SU-DHL-6 (cell line): ENCODE measurements around the gene MAPK10.

ENCODE experiments used
- H2AFZ ChIP-seq: fragments of 200-600 bp; sonication (generic); 2 replicates; pipeline ENCODE4 v1.6.1; 2014; ENCODE audit warnings: low read depth, mild to moderate bottlenecking, moderate library complexity, mixed read lengths, antibody characterized with exemption, low read length; ENCODE audit not compliant: severe bottlenecking
- H3F3A ChIP-seq: fragments of 200-600 bp; shearing (Covaris generic); 2 replicates; pipeline ENCODE4 v1.6.0; 2016; ENCODE audit warnings: antibody characterized with exemption, mild to moderate bottlenecking; ENCODE audit not compliant: insufficient read depth
- H3K27ac ChIP-seq: fragments of 200-600 bp; sonication (generic); 2 replicates; pipeline ENCODE4 v1.5.1; 2016; ENCODE audit warnings: low read depth, mild to moderate bottlenecking, low read length, moderate library complexity, mixed read lengths
- H3K27me3 ChIP-seq: fragments of 200-600 bp; sonication (generic), shearing (Covaris generic); 2 replicates; pipeline ENCODE4 v1.6.0; 2014; ENCODE audit warnings: mild to moderate bottlenecking, low read length
- H3K36me3 ChIP-seq: fragments of 200-600 bp; sonication (generic); 2 replicates; pipeline ENCODE4 v1.6.1; 2014; ENCODE audit warnings: mild to moderate bottlenecking, low read length, mixed read lengths
- H3K4me2 ChIP-seq: fragments of 300-600, 200-600 bp; shearing (Covaris generic), sonication (generic); 2 replicates; pipeline ENCODE4 v1.6.0; 2014; ENCODE audit warnings: low read length, low read depth, mild to moderate bottlenecking; ENCODE audit not compliant: poor library complexity, severe bottlenecking
- H3K4me3 ChIP-seq: fragments of 200-600 bp; sonication (generic); 2 replicates; pipeline ENCODE4 v1.5.1; 2014; ENCODE audit warnings: antibody characterized with exemption, low read length, mild to moderate bottlenecking, mixed read lengths; ENCODE audit not compliant: insufficient read depth, poor library complexity, severe bottlenecking
- H3K79me2 ChIP-seq: fragments of 200-600 bp; sonication (generic); 2 replicates; pipeline ENCODE4 v1.6.1; 2014; ENCODE audit warnings: mild to moderate bottlenecking, low read length, moderate library complexity; ENCODE audit not compliant: insufficient read depth
- H3K9ac ChIP-seq: fragments of 200-600 bp; sonication (generic); 2 replicates; pipeline ENCODE4 v1.7.0; 2014; ENCODE audit warnings: mild to moderate bottlenecking, low read length
- H3K9me2 ChIP-seq: fragments of 200-600 bp; sonication (generic); replicated peaks from 2 replicates; pipeline ENCODE4 v1.6.1; 2014; ENCODE audit warnings: low read length; ENCODE audit not compliant: insufficient read depth
- H3K9me3 ChIP-seq: fragments of 200-600 bp; sonication (generic); 2 replicates; pipeline ENCODE4 v1.6.1; 2014; ENCODE audit warnings: low read length, mixed read lengths; ENCODE audit not compliant: insufficient read depth
- H4K20me1 ChIP-seq: fragments of 200-600 bp; sonication (generic); 2 replicates; pipeline ENCODE4 v1.6.1; 2014; ENCODE audit warnings: low read depth, mild to moderate bottlenecking, antibody characterized with exemption, low read length, moderate library complexity, mixed read lengths
- EZH2phosphoT487 ChIP-seq: fragments of 200-600 bp; sonication (generic), shearing (Covaris generic); conservative IDR thresholded peaks from 2 replicates; pipeline ENCODE4 v1.6.1; 2018; ENCODE audit warnings: mild to moderate bottlenecking, antibody characterized with exemption, low read length, moderate library complexity, mixed read lengths
- TF ChIP-seq, protein P1 (sequence below): fragments of 200-600 bp; sonication (generic); IDR thresholded peaks from one replicate; pipeline ENCODE4 v1.5.1; 2017; ENCODE audit warnings: antibody characterized with exemption, mild to moderate bottlenecking, low read length, moderate library complexity; ENCODE audit not compliant: insufficient read depth, poor library complexity, severe bottlenecking

The MAPK10 gene

DNA sequence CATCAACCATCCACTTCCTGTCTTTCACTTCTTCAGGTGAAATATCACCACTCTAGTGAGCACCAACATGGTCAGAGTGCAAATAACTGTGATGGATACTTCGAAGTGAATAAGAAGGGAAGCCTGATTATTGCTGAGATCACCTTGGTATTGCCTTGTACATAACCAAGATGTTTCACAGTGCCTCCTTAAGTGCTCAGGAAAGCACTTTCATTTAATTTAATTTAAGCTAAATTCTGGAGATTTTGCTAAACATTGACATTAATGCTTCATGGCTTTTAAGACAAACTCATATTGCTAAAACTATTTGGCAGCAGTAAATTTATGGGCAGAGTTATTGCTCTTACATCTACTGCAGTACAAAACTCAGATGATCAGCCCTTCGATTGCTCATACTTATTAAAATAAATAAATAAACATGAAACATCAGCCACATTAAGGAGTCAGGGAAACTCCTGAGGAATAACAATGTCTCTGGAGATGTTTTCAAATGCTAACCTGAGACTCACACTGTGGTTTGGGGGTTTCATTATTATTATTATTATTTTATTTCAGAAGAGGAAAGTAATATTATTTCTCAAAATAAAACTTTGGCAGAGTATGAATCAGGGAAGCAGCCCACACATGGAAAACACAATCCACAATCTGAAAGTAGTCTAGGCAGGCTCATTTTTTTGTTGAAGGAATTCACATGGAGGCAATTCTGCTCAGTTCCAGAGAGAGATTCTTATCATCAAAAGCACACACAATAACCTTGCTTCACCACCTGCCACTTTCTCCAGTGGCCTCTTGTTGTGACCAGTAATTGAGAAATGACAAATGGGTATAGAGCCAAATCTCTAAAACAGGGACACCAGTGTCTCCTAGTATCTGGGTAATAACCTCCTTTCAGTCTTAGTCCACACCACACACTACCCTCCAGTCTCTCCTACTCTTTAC is 344.2 kb downstream of the MAPK10 start:
- TF ChIP-seq, protein P1, sequence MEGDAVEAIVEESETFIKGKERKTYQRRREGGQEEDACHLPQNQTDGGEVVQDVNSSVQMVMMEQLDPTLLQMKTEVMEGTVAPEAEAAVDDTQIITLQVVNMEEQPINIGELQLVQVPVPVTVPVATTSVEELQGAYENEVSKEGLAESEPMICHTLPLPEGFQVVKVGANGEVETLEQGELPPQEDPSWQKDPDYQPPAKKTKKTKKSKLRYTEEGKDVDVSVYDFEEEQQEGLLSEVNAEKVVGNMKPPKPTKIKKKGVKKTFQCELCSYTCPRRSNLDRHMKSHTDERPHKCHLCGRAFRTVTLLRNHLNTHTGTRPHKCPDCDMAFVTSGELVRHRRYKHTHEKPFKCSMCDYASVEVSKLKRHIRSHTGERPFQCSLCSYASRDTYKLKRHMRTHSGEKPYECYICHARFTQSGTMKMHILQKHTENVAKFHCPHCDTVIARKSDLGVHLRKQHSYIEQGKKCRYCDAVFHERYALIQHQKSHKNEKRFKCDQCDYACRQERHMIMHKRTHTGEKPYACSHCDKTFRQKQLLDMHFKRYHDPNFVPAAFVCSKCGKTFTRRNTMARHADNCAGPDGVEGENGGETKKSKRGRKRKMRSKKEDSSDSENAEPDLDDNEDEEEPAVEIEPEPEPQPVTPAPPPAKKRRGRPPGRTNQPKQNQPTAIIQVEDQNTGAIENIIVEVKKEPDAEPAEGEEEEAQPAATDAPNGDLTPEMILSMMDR: no peak
- no peak for TF ChIP-seq EZH2phosphoT487
- no peaks in the 10 kb centered on the region for H4K20me1 ChIP-seq
- no peak overlapping the region for H3K4me3 ChIP-seq
- no peak overlapping the region for H3K9ac ChIP-seq
- H3F3A ChIP-seq: no peaks in the 10 kb centered on the region
- H3K36me3 ChIP-seq: no peaks in the 10 kb centered on the region
- no peak overlapping the region for H2AFZ ChIP-seq
- no peaks in the 10 kb centered on the region for H3K9me3 ChIP-seq
- no peaks in the 10 kb centered on the region for H3K27me3 ChIP-seq
- no peaks in the 10 kb centered on the region for H3K9me2 ChIP-seq
- H3K4me2 ChIP-seq: no peak overlapping the region
- H3K79me2 ChIP-seq: no peaks in the 10 kb centered on the region
- H3K27ac ChIP-seq: no peak overlapping the region

- Histone ChIP-seq H3K36me3 (no peaks in the 10 kb centered on the region), H3K4me2 (no peak overlapping the region), H3K27ac (no peak overlapping the region), H3K9me3 (no peaks in the 10 kb centered on the region), H3K79me2 (no peaks in the 10 kb centered on the region), H4K20me1 (no peaks in the 10 kb centered on the region), H3F3A (no peaks in the 10 kb centered on the region), H3K27me3 (no peaks in the 10 kb centered on the region), H3K4me3 (no peak overlapping the region), H3K9ac (no peak overlapping the region), H3K9me2 (no peaks in the 10 kb centered on the region), H2AFZ (no peak overlapping the region)
- no peak for TF ChIP-seq EZH2phosphoT487
These were observed 345.3 kb downstream of the MAPK10 start for GRCh38 chr4:86014599-86014998.

- TF ChIP-seq, protein P1: no peak
- no peak for TF ChIP-seq EZH2phosphoT487
- Histone ChIP-seq H3K4me2 (no peak overlapping the region), H3F3A (no peaks in the 10 kb centered on the region)
These were observed 346.2 kb downstream of the MAPK10 start for GRCh38 chr4:86013621-86014020.

GRCh38 chr4:86011117-86011516 is 348.7 kb downstream of the MAPK10 start:
- Histone ChIP-seq H3K9me2 (no peaks in the 10 kb centered on the region), H2AFZ (no peak overlapping the region), H3K27ac (no peak overlapping the region), H3K79me2 (no peaks in the 10 kb centered on the region), H3K9me3 (no peaks in the 10 kb centered on the region), H3K36me3 (no peaks in the 10 kb centered on the region), H4K20me1 (no peaks in the 10 kb centered on the region), H3K9ac (no peak overlapping the region), H3K4me2 (no peak overlapping the region), H3K4me3 (no peak overlapping the region), H3K27me3 (no peaks in the 10 kb centered on the region), H3F3A (no peaks in the 10 kb centered on the region)
- TF ChIP-seq, protein P1: no peak
- TF ChIP-seq EZH2phosphoT487: no peak

More at GRCh38 chr4:86013621-86014020, 346.2 kb downstream of the MAPK10 start:
- no peaks in the 10 kb centered on the region for H3K27me3 ChIP-seq
- no peak overlapping the region for H3K4me3 ChIP-seq
- no peak overlapping the region for H2AFZ ChIP-seq
- H3K36me3 ChIP-seq: no peaks in the 10 kb centered on the region
- H3K9ac ChIP-seq: no peak overlapping the region
- H3K9me3 ChIP-seq: no peaks in the 10 kb centered on the region
- no peaks in the 10 kb centered on the region for H3K79me2 ChIP-seq
- H4K20me1 ChIP-seq: no peaks in the 10 kb centered on the region
- no peak overlapping the region for H3K27ac ChIP-seq
- no peaks in the 10 kb centered on the region for H3K9me2 ChIP-seq
